Measurements from ENCODE around the gene POMT1. TPM values are rescaled to one million over a fixed set of nuclear protein-coding genes. Genes with fewer than 3 reads are reported as not detected.
A peak's percentile ranks its signal among the peaks of the same experiment; 100 is the strongest.

POMT1 gene
- total RNA-seq, 1 donor from 2014 or later = 31.1 TPM

DNA sequence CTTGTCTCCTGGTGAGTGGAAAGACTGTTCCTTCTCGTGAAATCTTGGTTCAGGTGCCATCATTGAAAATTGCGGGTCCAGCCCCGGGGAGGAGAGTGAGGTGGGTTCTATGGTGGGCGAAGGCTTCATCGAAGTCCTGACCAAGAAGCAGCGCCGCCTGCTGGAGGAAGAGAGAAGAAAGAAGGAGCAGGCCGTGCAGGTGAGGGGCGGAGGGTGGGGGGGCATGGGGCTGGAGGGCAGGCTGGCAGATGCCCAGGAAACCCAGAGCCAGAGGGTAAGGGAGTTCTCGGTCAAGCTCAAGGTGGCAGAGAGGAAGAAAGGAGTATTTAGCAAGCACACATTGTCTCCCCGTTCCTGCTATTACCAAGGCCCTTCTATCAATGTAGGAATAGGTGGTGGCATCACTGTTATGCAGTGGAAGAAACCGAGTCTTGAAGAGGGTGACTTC is 24.3 kb upstream of the POMT1 start:
- Histone ChIP-seq H3K9ac (no peak overlapping the region), H3K79me2 (ENCODE audit: low read depth) (peaks cover 45% of the 10 kb centered on the region), H4K20me1 (ENCODE audit: low read depth) (peaks cover 91% of the 10 kb centered on the region), H3K27ac (no peak overlapping the region), H2AFZ (replicated peaks) (no peak overlapping the region), H3K36me3 (peaks cover 17% of the 10 kb centered on the region), H3K4me1 (no peaks in the 10 kb centered on the region), H3K27me3 (no peaks in the 10 kb centered on the region), H3F3A (ENCODE audit: low read depth) (peaks cover 29% of the 10 kb centered on the region), H3K4me2 (no peak overlapping the region), H3K4me3 (no peak overlapping the region), H3K9me3 (ENCODE audit: low read depth) (no peaks in the 10 kb centered on the region)
- Mint-ChIP-seq H3K27me3 (ENCODE audit: insufficient read depth, low read depth) (peaks cover 10% of the 10 kb centered on the region), H3K36me3 (peaks cover 48% of the 10 kb centered on the region), H3K4me3 (no peak overlapping the region), H3K27ac (peak overlapping the region; percentile 58), H3K9me3 (no peaks in the 10 kb centered on the region), H3K4me1 (no peaks in the 10 kb centered on the region)
- DNase-seq (ENCODE audit: low spot score) = peak; percentile 81
- no peak for TF ChIP-seq EZH2 (IDR thresholded peaks at IDR 0.05)
- TF ChIP-seq, protein P1, sequence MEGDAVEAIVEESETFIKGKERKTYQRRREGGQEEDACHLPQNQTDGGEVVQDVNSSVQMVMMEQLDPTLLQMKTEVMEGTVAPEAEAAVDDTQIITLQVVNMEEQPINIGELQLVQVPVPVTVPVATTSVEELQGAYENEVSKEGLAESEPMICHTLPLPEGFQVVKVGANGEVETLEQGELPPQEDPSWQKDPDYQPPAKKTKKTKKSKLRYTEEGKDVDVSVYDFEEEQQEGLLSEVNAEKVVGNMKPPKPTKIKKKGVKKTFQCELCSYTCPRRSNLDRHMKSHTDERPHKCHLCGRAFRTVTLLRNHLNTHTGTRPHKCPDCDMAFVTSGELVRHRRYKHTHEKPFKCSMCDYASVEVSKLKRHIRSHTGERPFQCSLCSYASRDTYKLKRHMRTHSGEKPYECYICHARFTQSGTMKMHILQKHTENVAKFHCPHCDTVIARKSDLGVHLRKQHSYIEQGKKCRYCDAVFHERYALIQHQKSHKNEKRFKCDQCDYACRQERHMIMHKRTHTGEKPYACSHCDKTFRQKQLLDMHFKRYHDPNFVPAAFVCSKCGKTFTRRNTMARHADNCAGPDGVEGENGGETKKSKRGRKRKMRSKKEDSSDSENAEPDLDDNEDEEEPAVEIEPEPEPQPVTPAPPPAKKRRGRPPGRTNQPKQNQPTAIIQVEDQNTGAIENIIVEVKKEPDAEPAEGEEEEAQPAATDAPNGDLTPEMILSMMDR (IDR thresholded peaks at IDR 0.05) = peak; percentile 75
- TF ChIP-seq EZH2phosphoT487 (IDR thresholded peaks at IDR 0.05) = no peak

DNA sequence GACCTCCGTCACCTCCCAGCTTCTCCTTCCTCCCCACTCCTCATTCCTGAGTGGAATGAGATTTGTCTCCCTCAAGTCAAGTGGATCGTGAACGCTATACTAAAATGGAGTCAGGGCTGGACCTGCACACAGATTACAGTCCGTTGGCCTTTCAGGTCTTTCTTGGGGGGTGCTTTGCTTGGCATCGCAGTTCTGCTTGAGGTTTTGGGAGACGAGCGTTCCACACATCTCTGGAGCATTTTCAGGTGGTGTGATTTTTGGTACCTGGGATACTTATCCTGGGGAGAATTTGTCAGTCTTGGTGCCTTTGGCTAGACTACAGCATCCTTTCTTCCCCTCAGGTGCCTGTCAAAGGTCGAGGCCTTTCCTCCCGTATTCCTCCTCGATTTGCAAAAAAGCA is 23.8 kb upstream of the POMT1 start:
- Histone ChIP-seq H3K4me2 (no peak overlapping the region), H3K79me2 (ENCODE audit: low read depth) (peaks cover 40% of the 10 kb centered on the region), H2AFZ (replicated peaks) (no peak overlapping the region), H3K4me3 (no peak overlapping the region), H3K36me3 (peaks cover 17% of the 10 kb centered on the region), H3F3A (ENCODE audit: low read depth) (peaks cover 29% of the 10 kb centered on the region), H4K20me1 (ENCODE audit: low read depth) (peaks cover 91% of the 10 kb centered on the region), H3K27ac (no peak overlapping the region), H3K4me1 (no peaks in the 10 kb centered on the region), H3K27me3 (no peaks in the 10 kb centered on the region), H3K9ac (no peak overlapping the region), H3K9me3 (ENCODE audit: low read depth) (no peaks in the 10 kb centered on the region)
- no peak overlapping the region for H3K27ac Mint-ChIP-seq
- TF ChIP-seq EZH2 (IDR thresholded peaks at IDR 0.05) (no peak), EZH2phosphoT487 (IDR thresholded peaks at IDR 0.05) (no peak)
- TF ChIP-seq, protein P1 (IDR thresholded peaks at IDR 0.05) = no peak
- no peaks in the 10 kb centered on the region for H3K4me1 Mint-ChIP-seq
- H3K36me3 Mint-ChIP-seq = peaks cover 46% of the 10 kb centered on the region
- peaks cover 10% of the 10 kb centered on the region for H3K27me3 Mint-ChIP-seq (ENCODE audit: insufficient read depth, low read depth)
- no peak for DNase-seq (ENCODE audit: low spot score)
- H3K4me3 Mint-ChIP-seq = no peak overlapping the region
- no peaks in the 10 kb centered on the region for H3K9me3 Mint-ChIP-seq

DNA sequence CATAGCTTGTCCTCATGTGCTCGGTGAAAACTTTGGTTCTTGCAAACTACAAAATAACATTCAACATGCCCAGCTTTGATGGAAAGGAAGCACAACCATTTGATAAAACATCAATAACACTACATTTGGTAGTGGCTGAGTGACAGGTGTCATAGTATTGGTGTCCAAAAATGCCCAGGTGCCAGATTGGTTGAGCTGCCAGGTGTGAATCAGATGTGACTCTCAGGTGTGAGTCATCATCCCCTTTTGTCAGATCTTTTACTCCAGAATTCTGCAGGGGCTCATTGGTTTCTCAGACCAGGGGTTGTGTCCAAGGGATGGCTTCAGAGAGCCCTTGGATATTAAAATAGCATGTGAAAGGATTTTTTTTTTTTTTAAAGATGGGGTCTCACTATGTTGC is 22.5 kb upstream of the POMT1 start:
- no peak overlapping the region for H3K4me2 ChIP-seq
- H3K4me1 ChIP-seq = no peaks in the 10 kb centered on the region
- no peaks in the 10 kb centered on the region for H3K27me3 ChIP-seq
- H3K79me2 ChIP-seq (ENCODE audit: low read depth) = peaks cover 31% of the 10 kb centered on the region
- DNase-seq (ENCODE audit: low spot score) = no peak
- Mint-ChIP-seq H3K36me3 (peaks cover 46% of the 10 kb centered on the region), H3K4me1 (no peaks in the 10 kb centered on the region), H3K27ac (no peak overlapping the region), H3K27me3 (ENCODE audit: insufficient read depth, low read depth) (peaks cover 12% of the 10 kb centered on the region), H3K9me3 (no peaks in the 10 kb centered on the region), H3K4me3 (no peak overlapping the region)
- H3K36me3 ChIP-seq = peaks cover 13% of the 10 kb centered on the region
- H3K9me3 ChIP-seq (ENCODE audit: low read depth) = no peaks in the 10 kb centered on the region
- no peak overlapping the region for H2AFZ ChIP-seq (replicated peaks)
- H3K27ac ChIP-seq = no peak overlapping the region
- H3F3A ChIP-seq (ENCODE audit: low read depth) = peaks cover 29% of the 10 kb centered on the region
- no peak overlapping the region for H3K4me3 ChIP-seq
- peaks cover 83% of the 10 kb centered on the region for H4K20me1 ChIP-seq (ENCODE audit: low read depth)
- H3K9ac ChIP-seq = no peak overlapping the region
- TF ChIP-seq, protein P1 (IDR thresholded peaks at IDR 0.05) = no peak
- TF ChIP-seq EZH2phosphoT487 (IDR thresholded peaks at IDR 0.05) = no peak
- TF ChIP-seq EZH2 (IDR thresholded peaks at IDR 0.05) = no peak
